ENCODE measurements around the gene ZNF665. TPM values are rescaled to one million over a fixed set of nuclear protein-coding genes. Genes with fewer than 3 reads are reported as not detected.

Gene ZNF665
- total and polyA plus RNA-seq, 4 donors, result 0.09 to 1.0 (median 0.40) TPM

DNA sequence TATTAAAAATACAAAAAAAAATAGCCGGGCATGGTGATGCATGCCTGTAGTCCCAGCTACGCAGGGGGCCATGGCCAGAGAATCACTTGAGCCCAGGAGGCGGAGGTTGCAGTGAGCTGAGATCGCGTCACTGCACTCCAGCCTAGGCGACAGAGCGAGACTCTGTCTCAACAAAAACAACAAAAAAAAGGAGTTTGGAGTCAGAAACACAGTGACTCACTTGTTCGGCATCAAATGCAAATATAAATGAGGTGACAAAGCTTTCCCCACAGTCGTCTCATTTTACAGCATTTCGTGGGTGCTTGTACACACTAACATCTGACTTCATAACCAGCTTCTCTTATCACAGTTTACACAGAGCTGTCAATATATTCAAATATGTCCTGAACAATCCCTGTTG, 11.0 kb downstream of the ZNF665 start:
- no peaks in the 10 kb centered on the region for H3K27me3 ChIP-seq (ENCODE audit: control insufficient read depth in 4 of 4, insufficient read depth in 4 of 4, low read length in 3 of 4)
- H3K4me1 ChIP-seq (ENCODE audit: control insufficient read depth in 4 of 4, insufficient read depth in 4 of 4, low read length in 3 of 4), result no peaks in the 10 kb centered on the region
- no peak for DNase-seq (ENCODE audit: low spot score)
- peaks cover 0 to 2% (median 0%) of the 10 kb centered on the region in 4 donors for H3K36me3 ChIP-seq (ENCODE audit: control insufficient read depth in 4 of 4, insufficient read depth in 3 of 4, low read depth in 1 of 4, low read length in 3 of 4)
- WGBS, result 91% methylated on average over 10 of the region's 10 CpGs
- no peak overlapping the region for H3K9ac ChIP-seq (ENCODE audit: low read depth in 1 of 2, low read length in 2 of 2)
- peaks cover 2 to 12% (median 8%) of the 10 kb centered on the region in 4 donors for H3K9me3 ChIP-seq (ENCODE audit: control insufficient read depth in 4 of 4, low read length in 3 of 4)
- H3K4me3 ChIP-seq (ENCODE audit: low read depth in 1 of 3, low read length in 3 of 3), result no peak overlapping the region
- no peak for TF ChIP-seq EGR1 (IDR thresholded peaks at IDR 0.05; ENCODE audit: low read depth in 2 of 2)
- TF ChIP-seq YY1 (IDR thresholded peaks at IDR 0.05), result no peak
- no peak for TF ChIP-seq FOXA2 (IDR thresholded peaks at IDR 0.05)
- TF ChIP-seq HNF4G (IDR thresholded peaks at IDR 0.05), result no peak
- TF ChIP-seq FOXA1 (IDR thresholded peaks at IDR 0.05), result no peak
- TF ChIP-seq SP1 (IDR thresholded peaks at IDR 0.05), result no peak
- no peak for TF ChIP-seq HNF4A (conservative IDR thresholded peaks at IDR 0.05)
- TF ChIP-seq MAX (IDR thresholded peaks at IDR 0.05), result no peak
- TF ChIP-seq JUND (IDR thresholded peaks at IDR 0.05), result no peak
- no peak overlapping the region for H3K27ac ChIP-seq (ENCODE audit: low read depth in 1 of 2, low read length in 2 of 2)

- Histone ChIP-seq H3K27ac (ENCODE audit: low read depth in 1 of 2, low read length in 2 of 2) (no peak overlapping the region), H3K27me3 (ENCODE audit: control insufficient read depth in 4 of 4, insufficient read depth in 4 of 4, low read length in 3 of 4) (no peaks in the 10 kb centered on the region), H3K9me3 (ENCODE audit: control insufficient read depth in 4 of 4, low read length in 3 of 4) (peaks cover 8 to 25% (median 15%) of the 10 kb centered on the region in 4 donors), H3K4me1 (ENCODE audit: control insufficient read depth in 4 of 4, insufficient read depth in 4 of 4, low read length in 3 of 4) (no peaks in the 10 kb centered on the region), H3K4me3 (ENCODE audit: low read depth in 1 of 3, low read length in 3 of 3) (no peak overlapping the region), H3K9ac (ENCODE audit: low read depth in 1 of 2, low read length in 2 of 2) (no peak overlapping the region), H3K36me3 (ENCODE audit: control insufficient read depth in 4 of 4, insufficient read depth in 3 of 4, low read depth in 1 of 4, low read length in 3 of 4) (peaks cover 0 to 2% (median 0%) of the 10 kb centered on the region in 4 donors)
- 89% methylated on average over 5 of the region's 5 CpGs for WGBS
- TF ChIP-seq REST (IDR thresholded peaks at IDR 0.05), result peak; percentile 41
- TF ChIP-seq, protein P1, sequence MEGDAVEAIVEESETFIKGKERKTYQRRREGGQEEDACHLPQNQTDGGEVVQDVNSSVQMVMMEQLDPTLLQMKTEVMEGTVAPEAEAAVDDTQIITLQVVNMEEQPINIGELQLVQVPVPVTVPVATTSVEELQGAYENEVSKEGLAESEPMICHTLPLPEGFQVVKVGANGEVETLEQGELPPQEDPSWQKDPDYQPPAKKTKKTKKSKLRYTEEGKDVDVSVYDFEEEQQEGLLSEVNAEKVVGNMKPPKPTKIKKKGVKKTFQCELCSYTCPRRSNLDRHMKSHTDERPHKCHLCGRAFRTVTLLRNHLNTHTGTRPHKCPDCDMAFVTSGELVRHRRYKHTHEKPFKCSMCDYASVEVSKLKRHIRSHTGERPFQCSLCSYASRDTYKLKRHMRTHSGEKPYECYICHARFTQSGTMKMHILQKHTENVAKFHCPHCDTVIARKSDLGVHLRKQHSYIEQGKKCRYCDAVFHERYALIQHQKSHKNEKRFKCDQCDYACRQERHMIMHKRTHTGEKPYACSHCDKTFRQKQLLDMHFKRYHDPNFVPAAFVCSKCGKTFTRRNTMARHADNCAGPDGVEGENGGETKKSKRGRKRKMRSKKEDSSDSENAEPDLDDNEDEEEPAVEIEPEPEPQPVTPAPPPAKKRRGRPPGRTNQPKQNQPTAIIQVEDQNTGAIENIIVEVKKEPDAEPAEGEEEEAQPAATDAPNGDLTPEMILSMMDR (IDR thresholded peaks at IDR 0.05; ENCODE audit: low read depth, low read length, missing input control), result no peak
- DNase-seq (ENCODE audit: low spot score), result no peak
These were observed 15.2 kb downstream of the ZNF665 start for GRCh38 chr19:53177986-53178385.

DNA sequence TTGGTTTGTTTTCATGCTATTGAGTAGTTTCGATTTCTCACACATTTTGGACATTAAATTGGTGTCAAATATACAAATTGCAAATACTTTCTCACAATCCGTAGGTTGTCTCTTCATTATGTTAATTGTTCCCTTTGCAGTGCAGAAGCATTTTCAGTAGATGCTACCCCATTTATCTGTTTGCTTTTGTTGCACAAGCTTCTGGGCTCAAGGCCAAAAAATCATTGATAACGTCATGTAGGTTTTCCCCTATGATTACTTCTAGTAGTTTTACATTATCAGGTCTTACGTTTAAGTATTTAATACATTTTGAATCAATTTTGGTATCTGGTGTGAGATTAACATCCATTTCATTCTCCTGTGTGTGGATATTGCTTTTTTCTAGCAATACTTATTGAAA, 20.3 kb downstream of the ZNF665 start:
- no peaks in the 10 kb centered on the region for H3K4me1 ChIP-seq (ENCODE audit: control insufficient read depth in 4 of 4, insufficient read depth in 4 of 4, low read length in 3 of 4)
- no peak for DNase-seq (ENCODE audit: low spot score)
- WGBS, result 45% methylated on average over 4 of the region's 4 CpGs
- no peak overlapping the region for H3K27ac ChIP-seq (ENCODE audit: low read depth in 1 of 2, low read length in 2 of 2)
- TF ChIP-seq NR2F2 (IDR thresholded peaks at IDR 0.05) (no peak), GABPA (IDR thresholded peaks at IDR 0.05 in 1 of 2, conservative IDR thresholded peaks at IDR 0.05 in 1 of 2) (no peak), JUND (IDR thresholded peaks at IDR 0.05) (no peak), RAD21 (IDR thresholded peaks at IDR 0.05) (no peak), FOXA2 (IDR thresholded peaks at IDR 0.05) (no peak), MAX (IDR thresholded peaks at IDR 0.05) (no peak), HNF4G (IDR thresholded peaks at IDR 0.05) (no peak), EGR1 (IDR thresholded peaks at IDR 0.05; ENCODE audit: low read depth in 2 of 2) (no peak), REST (IDR thresholded peaks at IDR 0.05) (no peak)
- no peak overlapping the region for H3K9ac ChIP-seq (ENCODE audit: low read depth in 1 of 2, low read length in 2 of 2)
- H3K4me3 ChIP-seq (ENCODE audit: low read depth in 1 of 3, low read length in 3 of 3), result no peak overlapping the region
- H3K36me3 ChIP-seq (ENCODE audit: control insufficient read depth in 4 of 4, insufficient read depth in 3 of 4, low read depth in 1 of 4, low read length in 3 of 4), result no peaks in the 10 kb centered on the region
- no peaks in the 10 kb centered on the region for H3K27me3 ChIP-seq (ENCODE audit: control insufficient read depth in 4 of 4, insufficient read depth in 4 of 4, low read length in 3 of 4)
- peaks cover 6 to 24% (median 11%) of the 10 kb centered on the region in 4 donors for H3K9me3 ChIP-seq (ENCODE audit: control insufficient read depth in 4 of 4, low read length in 3 of 4)

Measured in liver (tissue), 9 donors.